NCI-H128 (cell line): ENCODE measurements around the gene PCP4L1.
"Not testable (repeated sequence)": the region's sequence is repeated elsewhere in the genome, so short reads cannot be mapped to it uniquely, and the experiment has no call there.

Source experiments
- DNase-seq: peaks from one replicate; lab custom pipeline; 2025; ENCODE audit not compliant: unreplicated experiment; lab: John Stamatoyannopoulos, UW

Gene PCP4L1

GRCh38 chr1:161258439-161259344 lies at the start of gene PCP4L1:
Gene PCP4L1, plus strand, starts transcription at chr1:161258745. Its CDS starts 230 bp downstream, at chr1:161258975.
- peak; percentile 20 for DNase-seq

- DNase-seq: peak; percentile 57
These were observed 48.6 kb upstream of the PCP4L1 start for GRCh38 chr1:161209790-161210409.

- no peak for DNase-seq
These were observed 44.2 kb upstream of the PCP4L1 start for GRCh38 chr1:161214369-161214768.

GRCh38 chr1:161215076-161215475 lies 43.5 kb upstream of the PCP4L1 start, which contains the start of gene FCER1G:
Gene FCER1G, plus strand, starts transcription at chr1:161215295. Its CDS starts 27 bp downstream, at chr1:161215322.
- DNase-seq: no peak

- DNase-seq: no peak
These were observed 41.4 kb upstream of the PCP4L1 start for GRCh38 chr1:161216945-161217712.

GRCh38 chr1:161217831-161218230 lies 40.7 kb upstream of the PCP4L1 start:
- no peak for DNase-seq

- DNase-seq: no peak
These were observed 40.1 kb upstream of the PCP4L1 start for GRCh38 chr1:161218301-161219077.

- DNase-seq: no peak
These were observed 39.3 kb upstream of the PCP4L1 start for GRCh38 chr1:161219078-161219892.

- DNase-seq: no peak
These were observed 38.5 kb upstream of the PCP4L1 start for GRCh38 chr1:161220002-161220401.

GRCh38 chr1:161222175-161223019 lies 36.1 kb upstream of the PCP4L1 start:
- DNase-seq: no peak

- no peak for DNase-seq
These were observed 34.5 kb upstream of the PCP4L1 start for GRCh38 chr1:161223805-161224694.

- DNase-seq: not testable (repeated sequence)
These were observed 33.9 kb upstream of the PCP4L1 start for GRCh38 chr1:161224695-161225087.

- no peak for DNase-seq
These were observed 33.4 kb upstream of the PCP4L1 start for GRCh38 chr1:161225178-161225533.

GRCh38 chr1:161225534-161226319 lies 32.8 kb upstream of the PCP4L1 start, which contains the start of gene TOMM40L:
Gene TOMM40L, plus strand, starts transcription at chr1:161226060. Its CDS starts 430 bp downstream, at chr1:161226490.
- DNase-seq: peak; percentile 98

- no peak for DNase-seq
These were observed 32.2 kb upstream of the PCP4L1 start for GRCh38 chr1:161226320-161226711.

- no peak for DNase-seq
These were observed 31.8 kb upstream of the PCP4L1 start for GRCh38 chr1:161226759-161227158.
